NK-92 (cell line): ENCODE results near the gene USP2.

Experiments used
- DNase-seq: peaks from one replicate; lab custom pipeline; 2025; ENCODE audit not compliant: unreplicated experiment; lab: John Stamatoyannopoulos, UW

The USP2 gene

DNA sequence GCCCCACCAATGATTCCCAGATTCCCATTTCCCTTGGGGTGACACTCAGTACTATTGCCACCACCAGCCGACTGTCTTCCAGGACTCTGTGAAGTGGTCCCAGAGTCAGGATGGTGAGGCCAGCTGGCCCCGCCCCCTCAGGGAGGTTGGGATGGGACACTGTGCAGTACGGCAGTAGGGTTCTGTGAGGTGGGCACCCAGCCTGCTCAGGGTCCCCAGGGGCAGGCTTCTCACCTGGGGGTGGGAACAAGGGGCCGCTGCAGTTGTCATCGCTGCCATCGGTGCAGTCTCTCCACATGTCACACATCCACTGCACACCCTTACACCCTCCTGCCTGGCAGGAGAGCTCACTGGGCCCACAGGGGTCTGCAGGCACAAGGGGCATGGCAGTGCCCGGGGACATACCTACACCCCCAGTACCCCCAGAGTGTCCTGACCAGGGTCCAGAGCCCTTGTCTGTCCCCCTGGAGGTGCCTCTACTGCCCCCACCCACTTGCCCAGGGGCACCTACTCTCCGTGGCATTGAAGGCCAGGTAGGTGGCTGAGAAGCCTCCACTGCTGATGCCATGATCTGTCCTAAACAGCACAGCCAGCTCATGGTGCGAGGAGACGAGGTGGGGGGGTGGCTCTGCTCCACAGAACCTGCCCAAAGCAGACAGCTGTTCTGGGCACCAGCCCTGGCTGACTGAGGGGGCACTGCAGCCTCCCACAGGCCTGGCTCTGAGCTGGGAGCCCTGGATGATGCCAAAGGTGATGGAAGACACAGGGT is 38.9 kb downstream of the USP2 start:
- no peak for DNase-seq

DNA sequence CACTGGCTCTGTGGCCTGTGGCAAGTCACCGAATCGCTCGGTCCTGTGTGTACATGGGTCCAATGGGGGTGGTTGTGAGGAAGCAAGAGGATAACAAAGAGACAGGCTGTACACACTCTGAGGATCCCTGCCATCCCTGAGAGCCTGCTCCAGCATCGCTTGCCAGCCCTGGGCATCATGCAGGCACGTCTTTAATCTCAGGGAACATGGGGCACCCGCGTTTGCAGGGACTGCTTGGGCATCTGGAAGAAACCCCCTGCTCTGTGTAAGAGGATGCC is 39.5 kb downstream of the USP2 start:
- DNase-seq, result no peak

DNA sequence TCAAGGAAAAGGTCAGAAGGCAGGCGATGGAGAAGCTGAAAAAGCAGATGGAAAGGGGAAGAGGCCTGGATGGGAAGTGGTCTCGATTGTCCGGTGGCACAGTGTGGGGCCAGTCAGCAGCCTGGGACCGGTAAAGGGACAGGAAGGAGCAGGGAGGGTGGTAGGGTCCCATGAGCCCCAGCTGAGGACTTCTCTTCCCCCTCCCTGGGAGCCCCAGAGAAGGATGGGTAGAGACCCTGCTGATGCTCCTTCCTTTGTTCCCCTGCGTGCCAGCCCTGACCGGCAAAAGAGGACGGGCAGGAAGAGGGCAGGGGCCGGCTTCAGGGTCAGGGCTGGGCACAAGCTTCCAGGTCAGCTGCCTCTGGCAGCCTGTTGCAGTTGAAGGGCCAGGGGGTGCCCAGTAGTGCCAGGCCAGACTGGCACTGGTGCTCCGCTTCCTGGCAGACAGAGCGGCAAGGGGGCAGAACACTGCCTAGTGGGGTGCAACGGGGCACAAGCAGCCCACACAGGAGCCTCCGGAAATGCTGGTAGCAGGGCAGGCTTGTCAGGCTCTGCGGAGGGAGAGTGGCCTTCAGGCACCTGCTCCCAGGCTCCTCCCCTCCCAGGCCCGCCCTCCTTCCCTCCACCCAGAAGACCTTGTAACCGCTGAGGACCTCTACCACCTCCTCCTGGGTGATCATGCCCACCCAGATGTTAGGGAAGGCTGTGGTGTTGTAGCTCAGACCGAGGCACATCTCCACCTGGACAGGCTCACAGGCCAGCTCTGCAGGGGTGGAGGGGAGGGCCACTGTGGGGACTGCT is 40.1 kb downstream of the USP2 start:
- no peak for DNase-seq

DNA sequence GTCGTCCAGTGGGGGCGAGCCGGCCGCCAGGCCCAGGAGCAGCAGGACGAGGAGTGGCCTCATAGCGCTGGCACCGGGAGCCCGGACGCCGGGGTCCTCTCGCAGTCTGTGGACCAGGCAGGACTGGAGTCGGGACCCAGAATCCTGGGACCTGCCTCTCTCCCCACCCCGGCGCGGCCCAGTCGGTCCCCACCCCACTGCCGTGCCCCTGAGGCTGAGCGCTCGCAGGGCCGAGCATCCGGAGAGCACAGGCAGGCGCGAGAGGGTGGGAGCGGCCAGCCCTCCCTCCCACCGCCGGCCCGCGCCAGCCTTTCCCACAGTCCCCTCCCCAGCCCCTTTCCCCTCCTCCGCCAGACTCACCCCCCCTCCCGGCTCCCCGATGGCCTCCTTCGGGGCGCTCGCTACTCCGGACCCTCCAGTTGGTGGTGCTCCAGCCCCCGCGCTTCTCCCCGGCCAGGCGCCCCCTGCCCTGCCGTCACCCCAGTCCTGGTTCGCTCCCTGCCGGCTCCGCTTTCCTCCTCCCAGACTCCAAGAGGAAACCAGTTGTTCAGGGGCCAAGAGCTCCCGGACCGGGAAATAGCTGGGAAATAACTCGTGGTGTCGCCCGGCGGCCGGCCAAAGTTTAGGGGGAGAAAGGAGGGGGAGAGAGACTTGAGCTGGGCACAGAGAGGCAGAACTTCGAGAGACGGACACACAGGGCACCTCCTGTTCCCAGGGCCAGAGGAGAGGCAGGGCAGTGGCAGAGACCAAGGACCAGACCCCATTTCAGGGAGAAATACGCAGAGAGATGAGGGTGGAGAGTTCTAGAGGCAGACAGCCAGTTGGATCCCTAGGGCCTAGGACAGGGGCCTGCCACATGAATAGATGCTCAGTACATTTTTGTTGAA is 40.9 kb downstream of the USP2 start, which contains the start of gene C1QTNF5:
Gene C1QTNF5 (minus strand): TSS at position 549 of the 887 bp plus-strand sequence. CDS start 486 bp downstream, at position 63.
- DNase-seq, result no peak

DNA sequence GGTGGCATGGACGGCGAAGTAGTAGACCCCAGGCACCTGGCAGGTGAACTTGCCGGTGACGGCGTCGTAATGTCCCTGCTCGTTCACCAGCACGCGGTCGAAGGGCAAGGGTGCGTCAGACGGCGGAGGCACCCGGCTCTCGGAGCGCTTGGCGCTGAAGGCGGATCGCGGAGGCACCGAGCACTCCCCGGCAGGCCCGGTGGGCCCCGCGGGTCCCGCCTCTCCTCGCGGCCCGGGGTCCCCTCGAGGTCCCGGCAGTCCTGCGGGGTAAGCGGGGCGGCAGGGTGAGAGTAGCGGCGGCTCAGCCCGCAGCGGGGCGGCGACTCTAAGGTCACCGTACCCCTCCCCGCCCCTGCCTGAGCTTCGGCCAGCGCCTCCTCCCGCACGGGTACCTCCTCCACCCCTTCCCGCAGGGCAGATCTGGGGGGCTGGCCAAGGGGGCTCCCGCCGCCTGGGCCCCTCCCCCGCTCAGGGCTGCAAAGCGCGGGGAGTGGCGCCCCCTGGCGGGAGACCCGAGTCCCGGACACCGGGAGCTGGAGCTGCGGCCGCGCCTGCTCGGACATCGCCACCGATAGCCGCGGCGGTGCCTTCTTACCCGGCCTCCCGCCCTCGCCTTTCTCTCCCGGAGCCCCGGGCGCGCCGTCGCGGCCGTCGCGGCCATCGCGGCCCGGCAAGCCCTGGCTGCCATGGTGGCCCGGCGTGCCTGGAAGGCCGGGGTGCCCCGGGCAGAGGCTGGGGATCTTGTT is 41.7 kb downstream of the USP2 start:
- DNase-seq, result no peak

DNA sequence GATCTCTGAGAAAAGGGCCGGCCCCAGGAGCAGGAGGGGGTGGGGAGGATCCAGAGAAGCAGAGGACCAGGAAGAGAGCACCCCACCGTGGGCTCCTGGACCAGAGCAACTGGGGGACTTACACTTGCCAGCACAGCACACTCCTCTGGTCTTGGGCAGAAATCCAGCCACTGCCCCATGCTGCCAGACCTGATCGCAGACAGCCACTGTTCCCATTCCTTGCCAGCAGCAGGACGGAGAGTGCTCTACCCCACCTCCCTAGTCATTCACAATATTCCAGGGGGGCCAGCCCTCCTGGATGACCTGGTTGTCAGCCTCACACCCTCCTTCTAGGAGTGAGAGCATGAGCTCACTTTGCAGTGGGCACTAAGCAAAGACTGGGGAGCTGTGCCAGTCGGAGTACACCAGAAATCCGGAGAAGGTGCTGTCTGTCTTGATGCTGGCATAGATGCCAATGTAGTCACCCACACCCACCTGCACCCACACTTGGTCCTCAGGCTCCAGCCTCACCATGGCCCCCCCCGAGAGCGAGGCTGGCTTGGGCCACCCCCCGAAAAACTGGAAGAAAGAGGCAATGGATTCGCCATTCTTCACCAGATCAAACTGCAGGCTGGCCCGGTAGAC is 42.4 kb downstream of the USP2 start:
- DNase-seq, result no peak

DNA sequence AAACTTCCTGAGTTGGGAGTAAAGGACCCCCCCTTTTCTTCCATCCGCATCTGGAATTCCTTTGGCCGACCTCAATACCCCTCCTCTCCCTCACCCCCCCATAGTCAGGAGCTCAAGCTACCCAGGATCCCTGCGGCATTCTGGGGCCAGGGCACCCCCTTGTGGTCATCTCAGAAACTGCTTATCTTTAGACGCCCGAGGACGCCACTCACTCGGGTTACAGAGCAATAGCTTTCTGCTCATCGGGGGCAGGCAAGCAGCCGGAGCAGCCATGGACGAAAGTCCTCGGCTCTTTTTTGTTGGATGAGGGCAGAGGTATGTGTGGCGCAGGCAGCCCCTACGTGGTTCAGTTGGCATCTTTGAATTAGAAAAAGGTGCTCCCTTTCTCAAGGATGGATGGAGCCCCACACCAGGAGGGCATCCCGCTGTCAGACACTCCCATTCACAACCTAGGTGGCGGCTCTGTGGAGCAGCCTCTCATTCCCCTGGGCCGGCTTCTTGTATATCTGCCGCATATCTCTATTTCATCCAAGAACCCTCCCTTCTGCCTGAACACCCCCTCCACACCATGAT is 43.1 kb downstream of the USP2 start:
- no peak for DNase-seq

DNA sequence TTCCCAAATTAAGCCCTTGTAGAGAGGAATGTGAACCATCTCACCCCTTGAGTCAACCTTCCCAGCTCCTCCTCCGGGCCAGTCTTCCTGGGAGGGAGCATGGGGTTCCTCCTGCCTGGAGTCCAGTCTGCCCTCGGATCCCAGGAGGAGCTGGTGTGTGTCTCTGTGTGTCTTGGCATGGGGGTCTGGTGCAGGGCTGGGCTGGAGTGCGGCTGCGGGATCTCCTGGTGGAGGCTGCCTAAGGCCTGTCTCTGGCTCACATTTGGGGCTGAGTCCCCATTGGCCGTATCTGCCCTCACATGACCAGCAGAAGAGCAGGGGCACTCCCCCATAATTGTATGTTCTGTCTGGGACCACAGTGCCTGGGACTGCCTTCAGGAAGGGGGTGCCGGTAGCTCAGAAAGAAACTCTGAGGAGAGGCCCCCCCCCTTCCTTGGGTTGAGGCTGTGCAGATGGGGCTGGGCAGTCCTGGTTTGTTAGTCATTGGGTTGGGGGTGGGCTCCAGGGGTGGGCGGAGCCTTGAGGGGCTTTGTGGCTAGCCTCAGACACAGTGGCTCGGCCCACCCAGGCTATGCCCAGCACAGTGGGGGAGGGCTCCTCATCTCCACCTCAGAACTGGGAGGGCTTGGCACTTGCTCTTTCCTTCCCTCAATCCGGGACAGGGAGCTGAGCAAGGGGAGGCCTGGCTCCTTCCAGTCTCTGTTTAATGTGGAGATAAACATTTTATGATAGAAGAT is 43.7 kb downstream of the USP2 start:
- no peak for DNase-seq

DNA sequence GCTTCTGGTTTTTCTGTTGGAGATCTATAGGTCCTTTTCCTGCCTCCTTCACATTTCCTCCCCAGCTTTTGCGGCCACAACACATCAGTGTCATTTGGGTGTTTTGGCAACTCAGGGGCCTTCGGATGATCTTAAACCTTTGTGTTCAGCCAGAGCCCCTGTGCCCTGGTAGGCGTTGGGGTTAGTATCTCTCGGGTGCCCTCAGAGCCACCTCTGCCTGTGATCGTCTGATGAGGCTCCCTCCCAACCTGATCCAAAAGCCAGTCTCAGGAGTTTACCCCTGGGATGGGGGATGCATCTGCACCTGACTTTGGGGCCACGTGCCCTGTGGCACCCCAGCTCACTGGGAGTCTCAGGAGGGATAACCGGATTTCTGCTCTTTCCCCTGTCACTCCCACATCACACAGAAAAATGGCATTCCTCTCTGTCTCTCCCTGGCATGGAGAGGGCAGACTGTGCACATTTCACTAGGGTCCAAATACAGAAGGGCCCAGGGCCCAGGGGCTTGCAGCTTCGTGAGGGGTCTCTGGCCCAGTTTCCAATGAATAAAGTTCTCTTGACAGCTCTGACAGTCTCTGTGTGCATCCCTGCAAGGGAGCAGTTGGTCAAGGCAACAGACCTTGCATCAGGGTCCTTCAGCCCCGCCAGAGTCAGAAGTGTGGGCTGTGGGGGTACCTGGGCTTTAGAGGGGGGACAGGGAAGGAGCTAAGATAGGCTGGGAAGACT is 44.6 kb downstream of the USP2 start:
- no peak for DNase-seq

DNA sequence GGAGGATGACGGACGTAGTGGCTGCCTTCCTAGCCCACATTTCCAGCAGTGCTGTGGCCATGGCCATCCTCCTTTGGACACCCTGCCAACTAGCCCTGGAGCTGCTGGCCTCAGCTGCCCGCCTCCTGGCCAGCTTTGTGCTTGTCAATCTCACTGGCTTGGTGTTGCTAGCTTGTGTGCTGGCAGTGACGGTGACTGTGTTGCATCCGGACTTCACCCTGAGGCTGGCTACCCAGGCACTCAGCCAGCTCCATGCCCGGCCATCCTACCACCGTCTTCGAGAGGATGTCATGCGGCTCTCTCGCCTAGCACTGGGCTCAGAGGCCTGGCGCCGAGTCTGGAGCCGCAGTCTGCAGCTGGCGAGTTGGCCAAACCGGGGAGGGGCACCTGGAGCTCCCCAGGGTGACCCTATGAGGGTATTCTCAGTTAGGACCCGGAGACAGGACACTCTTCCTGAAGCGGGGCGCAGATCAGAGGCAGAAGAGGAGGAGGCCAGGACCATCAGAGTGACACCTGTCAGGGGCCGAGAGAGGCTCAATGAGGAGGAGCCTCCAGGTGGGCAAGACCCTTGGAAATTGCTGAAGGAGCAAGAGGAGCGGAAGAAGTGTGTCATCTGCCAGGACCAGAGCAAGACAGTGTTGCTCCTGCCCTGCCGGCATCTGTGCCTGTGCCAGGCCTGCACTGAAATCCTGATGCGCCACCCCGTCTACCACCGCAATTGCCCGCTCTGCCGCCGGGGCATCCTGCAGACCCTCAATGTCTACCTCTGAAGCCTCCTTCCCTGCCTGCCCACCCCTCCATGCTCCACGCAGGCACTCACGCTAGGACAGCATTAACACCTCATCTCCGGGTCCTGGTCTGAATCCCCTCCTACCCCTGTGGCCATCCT is 45.6 kb downstream of the USP2 start:
- DNase-seq, result no peak

DNA sequence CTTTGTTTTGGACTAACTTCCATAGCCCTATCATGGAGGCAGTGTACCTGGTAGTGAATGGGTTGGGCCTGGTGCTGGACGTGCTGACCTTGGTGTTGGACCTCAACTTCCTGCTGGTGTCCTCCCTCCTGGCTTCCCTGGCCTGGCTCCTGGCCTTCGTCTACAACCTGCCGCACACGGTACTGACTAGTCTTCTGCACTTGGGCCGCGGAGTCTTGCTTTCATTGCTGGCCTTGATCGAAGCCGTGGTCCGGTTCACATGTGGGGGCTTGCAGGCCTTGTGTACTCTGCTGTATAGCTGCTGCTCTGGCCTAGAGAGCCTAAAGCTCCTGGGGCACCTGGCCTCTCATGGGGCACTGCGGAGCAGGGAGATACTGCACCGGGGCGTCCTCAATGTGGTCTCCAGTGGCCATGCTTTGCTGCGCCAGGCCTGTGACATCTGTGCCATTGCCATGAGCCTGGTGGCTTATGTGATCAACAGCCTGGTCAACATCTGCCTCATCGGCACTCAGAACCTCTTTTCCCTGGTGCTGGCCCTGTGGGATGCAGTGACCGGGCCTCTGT is 46.3 kb downstream of the USP2 start:
- no peak for DNase-seq

DNA sequence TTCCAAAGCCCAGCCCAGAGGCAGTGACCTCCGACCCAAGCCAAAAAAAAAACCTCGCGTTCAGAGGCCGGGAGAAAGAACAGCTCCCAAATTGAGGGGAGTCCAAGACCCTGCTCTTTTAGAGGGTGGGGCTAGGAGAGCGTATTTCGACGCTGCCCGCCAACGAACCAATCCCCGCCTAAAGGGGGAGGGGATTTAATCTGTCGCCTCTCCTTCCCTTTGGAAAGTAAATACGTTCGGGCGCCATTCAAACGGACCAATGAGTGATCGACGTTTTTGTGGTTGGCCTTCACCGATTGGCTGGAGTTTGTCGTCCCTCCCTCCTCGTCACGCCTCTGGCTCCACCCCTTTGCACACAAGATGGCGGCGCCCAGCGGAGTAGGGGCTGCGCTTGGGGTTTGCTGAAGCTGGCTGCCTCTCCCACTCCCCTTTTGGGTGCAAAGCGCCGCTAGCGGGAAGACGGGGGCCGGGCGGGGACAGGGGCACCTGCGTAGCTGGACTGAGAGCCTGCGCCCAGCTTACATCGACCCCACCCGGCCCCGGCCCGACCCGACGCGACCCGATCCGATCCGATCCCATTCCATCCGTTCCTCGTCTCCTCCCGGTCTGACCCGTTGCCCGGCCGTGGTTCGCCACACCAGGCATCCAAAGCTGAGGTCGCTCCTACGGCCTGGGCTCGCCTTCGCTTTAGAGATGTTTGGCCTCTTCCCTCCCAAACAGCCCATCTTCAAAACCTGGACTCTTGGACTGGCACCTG is 47.1 kb downstream of the USP2 start, which contains the start of gene RNF26:
Gene RNF26 (plus strand): TSS at position 354 of the 757 bp plus-strand sequence. CDS start 596 bp downstream, outside the sequence.
- DNase-seq, result peak; percentile 57

DNA sequence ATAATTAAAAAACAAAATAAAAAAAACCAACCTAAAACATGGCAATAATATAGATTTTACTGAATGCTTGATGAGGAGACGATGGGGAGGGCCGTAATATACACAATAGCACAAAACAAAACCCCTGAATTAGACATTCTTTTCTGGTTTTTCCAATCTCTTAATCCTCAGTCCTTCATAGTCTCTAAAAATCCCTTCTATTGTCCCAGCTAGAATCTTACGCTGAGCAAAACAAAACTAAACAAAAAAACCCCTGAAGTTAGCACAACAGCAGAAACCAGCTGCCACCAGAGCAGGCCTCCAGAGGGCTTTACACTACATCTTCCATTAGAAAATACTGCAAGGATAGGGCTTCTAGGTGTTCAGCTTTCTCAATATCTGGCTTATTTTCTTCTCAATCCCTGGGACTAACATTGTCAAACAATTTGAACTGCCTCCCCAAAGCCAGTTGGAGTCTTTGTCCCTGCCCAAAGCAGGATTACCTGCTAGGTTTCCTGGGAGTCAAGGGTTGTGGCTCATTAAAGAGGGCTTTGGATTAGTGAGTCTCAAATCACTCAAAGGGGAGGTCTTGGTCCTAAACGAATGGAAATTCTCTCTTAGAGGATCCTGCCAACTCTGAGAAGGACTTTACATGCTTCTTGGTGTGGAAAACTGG is 49.3 kb downstream of the USP2 start:
- no peak for DNase-seq

DNA sequence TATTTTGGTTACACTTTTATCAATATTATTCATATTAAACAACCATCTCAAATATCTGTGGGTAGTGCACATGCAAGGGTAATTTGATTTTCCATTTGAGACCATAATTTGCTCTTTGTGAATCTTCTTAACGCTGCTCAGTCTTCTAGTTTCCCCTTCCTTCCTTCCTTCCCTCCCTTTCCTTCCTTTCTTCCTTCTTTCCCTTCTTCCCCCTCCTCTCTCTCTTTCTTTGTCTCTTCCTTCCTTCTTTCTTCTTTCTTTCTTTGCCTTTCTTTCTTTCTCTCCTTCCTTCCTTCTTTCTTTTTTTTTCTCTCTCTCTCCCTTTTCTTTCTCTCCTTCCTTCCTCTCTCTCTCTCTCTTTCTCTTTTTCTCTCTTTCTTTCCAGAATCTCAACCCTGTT is 51.3 kb downstream of the USP2 start:
- no peak for DNase-seq

DNA sequence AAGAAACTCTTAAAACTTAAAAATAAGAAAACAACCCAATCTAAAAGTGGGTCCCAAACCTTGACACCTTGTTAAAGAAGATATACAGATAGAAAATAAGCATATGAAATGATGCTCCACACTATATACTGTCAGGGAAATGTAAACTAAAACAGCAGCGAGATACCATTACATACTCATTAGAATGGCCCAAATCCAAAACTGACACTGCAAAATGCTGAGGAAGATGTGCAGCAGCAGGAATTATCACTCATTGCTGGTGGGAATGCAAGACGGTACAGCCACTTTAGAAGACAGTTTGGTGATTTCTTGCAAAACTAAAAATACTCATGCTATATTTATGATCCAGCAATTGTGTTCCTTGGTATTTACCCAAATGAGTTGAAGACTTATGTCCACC is 52.2 kb downstream of the USP2 start:
- DNase-seq, result no peak

DNA sequence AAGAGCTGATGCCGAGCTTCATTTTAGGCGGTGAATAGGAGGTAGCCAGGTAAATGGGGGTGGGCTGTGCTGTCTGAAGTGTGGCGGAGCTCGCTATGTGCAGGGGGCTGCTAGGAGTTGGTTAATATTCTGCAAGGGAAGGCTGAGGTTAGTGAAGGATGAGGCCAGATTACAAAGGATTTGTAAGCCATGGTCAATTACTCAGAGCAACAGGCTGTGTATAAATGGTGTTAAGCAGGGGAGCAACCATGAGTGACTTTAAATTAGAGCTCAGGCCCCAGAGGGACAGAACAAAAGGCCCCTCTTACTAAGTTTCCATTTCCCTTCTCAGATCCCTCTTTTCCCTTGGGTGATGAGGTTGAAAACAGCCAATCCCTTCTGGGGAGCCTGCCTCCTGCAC is 57.3 kb downstream of the USP2 start:
- DNase-seq, result no peak
